GM18519 (cell line): Measurements from ENCODE around the gene GPRIN3.
"Not testable (repeated sequence)": the region's sequence is repeated elsewhere in the genome, so short reads cannot be mapped to it uniquely, and the experiment has no call there.

Experiments used
- ATAC-seq: cut with Tn5 transposase; IDR thresholded peaks from one replicate; pipeline ENCODE4 v1.9.1; 2021; ENCODE audit warnings: mild to moderate bottlenecking, moderate library complexity; ENCODE audit not compliant: unreplicated experiment, low FRiP score

GPRIN3 gene

GRCh38 chr4:89314291-89314690, 6.7 kb upstream of the GPRIN3 start:
- ATAC-seq: no peak

GRCh38 chr4:89312066-89312465, 4.5 kb upstream of the GPRIN3 start:
- ATAC-seq: no peak

GRCh38 chr4:89311433-89311832, 3.8 kb upstream of the GPRIN3 start:
- ATAC-seq: no peak

GRCh38 chr4:89309154-89309553, 1.6 kb upstream of the GPRIN3 start:
- not testable (repeated sequence) for ATAC-seq

- ATAC-seq: no peak
These were observed 531 bp upstream of the GPRIN3 start for GRCh38 chr4:89308161-89308500.

DNA sequence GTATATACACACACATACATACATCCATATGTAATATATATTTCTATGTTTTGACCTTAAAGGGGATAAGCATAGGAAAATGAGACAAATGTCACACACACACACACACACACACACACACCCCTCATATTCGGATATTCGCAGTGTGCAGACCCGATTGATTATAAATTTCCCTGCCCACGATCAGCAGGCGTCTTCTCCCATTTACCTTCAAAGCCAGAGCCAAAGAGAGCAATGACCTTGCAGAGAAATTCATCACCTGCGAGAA, 488 bp downstream of the GPRIN3 start:
- ATAC-seq: no peak

DNA sequence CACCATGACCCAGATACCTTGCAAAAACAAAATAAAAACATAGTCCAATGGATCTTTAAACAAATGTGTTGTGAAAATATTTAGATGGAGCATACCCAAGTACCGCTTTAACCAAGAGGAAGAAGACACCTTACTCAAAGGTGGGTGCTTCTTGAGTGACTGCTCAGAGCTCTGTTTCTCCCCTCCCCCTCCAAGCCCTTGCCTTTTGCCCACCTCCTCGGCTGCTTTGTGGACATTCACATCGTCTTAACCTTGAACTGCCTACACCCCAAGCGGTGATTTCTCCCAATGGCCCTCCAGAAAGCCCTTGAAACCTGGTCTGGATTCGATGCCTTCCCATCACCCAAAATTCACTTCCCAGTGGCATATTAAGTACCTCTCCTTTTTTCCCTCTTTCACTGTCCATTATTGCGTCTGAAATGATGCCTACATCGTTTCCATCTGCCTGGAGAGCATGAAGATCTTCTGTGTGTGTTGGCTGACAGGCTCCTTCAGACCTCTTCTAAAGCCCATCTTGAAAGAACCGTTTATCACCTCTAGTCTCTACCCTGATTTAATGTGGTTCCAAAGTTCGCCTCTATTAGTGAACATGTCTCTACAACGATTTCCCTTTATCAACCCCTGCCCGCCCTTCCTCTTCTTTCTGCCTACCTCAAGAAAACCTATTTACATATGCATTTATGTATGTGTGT, 968 bp downstream of the GPRIN3 start:
- no peak for ATAC-seq

- no peak for ATAC-seq
These were observed 1.7 kb downstream of the GPRIN3 start for GRCh38 chr4:89305712-89306437.

GRCh38 chr4:89305028-89305427, 2.6 kb downstream of the GPRIN3 start:
- ATAC-seq: no peak

- no peak for ATAC-seq
These were observed 3.7 kb downstream of the GPRIN3 start for GRCh38 chr4:89303814-89304388.

- no peak for ATAC-seq
These were observed 4.4 kb downstream of the GPRIN3 start for GRCh38 chr4:89303177-89303576.

DNA sequence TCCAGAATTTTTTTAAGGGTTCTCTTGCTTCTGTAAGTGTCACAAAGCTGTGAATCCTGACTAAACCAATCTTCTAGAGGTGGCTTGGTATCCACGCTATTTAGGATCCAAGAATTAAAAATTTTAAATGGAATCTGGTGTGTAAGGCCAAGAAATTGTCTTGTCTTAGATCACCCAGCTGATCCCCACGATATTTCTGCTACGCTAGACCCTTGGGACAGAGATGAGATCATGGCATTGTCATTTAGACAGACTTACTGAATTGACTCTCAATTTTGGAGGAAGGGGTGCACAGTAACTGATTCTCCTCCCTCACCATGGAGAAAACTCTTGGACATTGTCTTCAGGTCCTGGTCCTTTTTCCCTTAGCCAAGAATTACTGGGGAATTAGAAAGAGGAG, 5.7 kb downstream of the GPRIN3 start:
- no peak for ATAC-seq

DNA sequence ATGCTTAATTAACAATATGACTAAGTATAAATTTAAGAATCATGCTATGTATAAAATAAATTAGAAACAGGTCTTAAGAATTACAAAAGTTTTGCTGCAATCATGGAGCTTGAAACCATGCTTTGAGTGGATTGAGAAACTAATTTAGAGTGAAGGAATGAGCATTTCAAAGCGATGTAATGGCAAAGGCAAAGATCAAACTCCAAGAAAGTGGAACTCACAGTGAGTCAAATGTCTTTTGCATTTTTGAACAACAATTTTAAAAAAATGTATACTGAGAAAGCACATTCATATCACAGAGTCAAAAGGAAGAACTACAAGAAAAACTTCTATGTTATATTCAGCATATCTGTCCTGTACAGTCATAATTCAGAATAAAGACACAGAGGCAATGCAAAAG, 6.6 kb downstream of the GPRIN3 start:
- ATAC-seq: no peak

GRCh38 chr4:89300499-89300898, 7.1 kb downstream of the GPRIN3 start:
- ATAC-seq: no peak

DNA sequence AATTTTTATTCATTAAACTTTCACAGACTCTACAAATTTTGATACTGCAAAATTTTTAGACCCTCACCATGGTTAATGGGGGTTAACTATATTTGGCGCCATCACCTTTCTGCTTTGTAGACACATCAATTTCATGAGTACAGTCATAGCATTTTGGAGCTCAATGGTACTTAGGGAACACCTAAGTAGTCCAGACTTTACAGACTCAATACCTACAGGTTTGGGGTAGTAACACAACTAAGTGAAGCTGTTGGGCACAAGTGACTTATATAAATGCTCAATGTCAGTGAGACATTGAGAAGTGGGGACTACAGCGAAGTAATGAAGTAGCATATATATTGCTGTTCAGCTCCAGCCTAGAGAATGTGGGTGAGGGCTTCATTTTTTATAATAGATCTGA, 7.5 kb downstream of the GPRIN3 start:
- no peak for ATAC-seq

GRCh38 chr4:89299153-89299791, 8.3 kb downstream of the GPRIN3 start:
- no peak for ATAC-seq

DNA sequence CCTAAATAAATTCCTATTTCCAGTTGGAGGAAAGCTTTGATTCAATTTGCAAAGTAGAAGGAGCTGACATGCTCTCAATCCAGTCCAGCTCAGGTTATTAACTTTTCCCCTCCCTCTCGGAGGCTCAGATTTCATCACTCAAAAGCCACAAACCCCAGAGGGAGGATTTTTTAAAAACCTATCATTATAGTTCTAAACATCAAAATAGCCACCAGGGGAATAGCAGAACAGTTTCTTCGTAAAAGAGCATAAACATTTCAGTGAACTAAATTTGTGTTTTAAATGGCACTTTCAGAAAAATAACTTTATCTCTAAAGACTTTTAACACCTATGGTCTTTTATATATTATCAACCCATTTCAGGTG, 8.8 kb downstream of the GPRIN3 start:
- ATAC-seq: no peak

GRCh38 chr4:89298155-89298554, 9.4 kb downstream of the GPRIN3 start:
- no peak for ATAC-seq

GRCh38 chr4:89296896-89297295, 10.7 kb downstream of the GPRIN3 start:
- no peak for ATAC-seq

DNA sequence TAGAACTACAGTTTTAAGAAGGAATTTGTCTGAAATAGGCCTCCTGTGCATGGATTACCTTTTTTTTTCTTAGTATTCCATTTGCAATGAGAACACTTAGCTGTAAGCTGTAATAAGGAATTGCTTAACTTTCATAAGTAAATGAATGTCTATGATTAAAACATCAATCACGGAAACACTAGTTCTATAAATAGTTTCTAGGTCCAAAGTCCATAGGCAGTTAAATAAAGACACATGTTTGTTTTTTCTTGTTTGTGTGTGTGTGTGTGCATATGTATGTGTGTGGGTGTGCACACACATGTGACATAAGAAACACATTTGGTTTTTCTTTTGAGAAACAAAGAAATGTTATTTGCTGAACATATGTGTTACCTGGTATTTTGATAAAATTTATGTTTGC, 11.2 kb downstream of the GPRIN3 start:
- no peak for ATAC-seq

DNA sequence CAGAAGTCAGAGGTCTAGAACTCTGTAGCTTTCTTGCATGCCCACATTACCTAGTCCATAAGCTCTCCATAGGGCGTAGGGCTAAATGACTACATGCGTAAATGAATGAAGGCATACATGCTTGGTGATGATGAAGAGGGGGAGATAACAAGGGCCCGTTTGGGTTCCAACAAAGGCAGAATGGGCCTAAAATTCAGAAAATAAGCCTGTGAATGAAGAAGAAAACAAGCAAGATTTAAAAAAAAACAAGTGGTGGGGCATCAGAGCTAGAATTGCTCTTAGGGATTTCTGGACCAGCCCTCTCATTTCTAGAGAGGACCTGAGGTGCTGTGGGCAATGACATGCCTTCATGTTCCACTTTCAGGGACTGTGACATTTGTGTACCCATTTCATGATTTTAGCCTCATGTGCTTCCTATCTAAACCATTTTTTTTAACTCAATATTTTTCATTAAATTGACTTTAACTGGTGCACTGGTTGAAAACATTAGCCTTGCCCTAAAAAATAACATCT, 12.1 kb downstream of the GPRIN3 start:
- ATAC-seq: no peak
